Hepatocyte (in vitro differentiated cells): ENCODE results near the gene GDNF. TPM values are rescaled to one million over a fixed set of nuclear protein-coding genes. Genes with fewer than 3 reads are reported as not detected.
"Not testable (repeated sequence)": the region's sequence is repeated elsewhere in the genome, so short reads cannot be mapped to it uniquely, and the experiment has no call there.

ENCODE experiments used
- DNase-seq: peaks from one replicate; pipeline ENCODE4 v3.0.0-alpha.2; 2016; ENCODE audit warnings: low spot score
- H2AFZ ChIP-seq: fragments of 200-600 bp; sonication (generic); 2 replicates; pipeline ENCODE4 v1.6.0; 2016; ENCODE audit warnings: antibody characterized with exemption, mild to moderate bottlenecking
- H3K27ac ChIP-seq: fragments of 200-600 bp; sonication (generic); 2 replicates; pipeline ENCODE4 v1.5.1; 2016; ENCODE audit warnings: mild to moderate bottlenecking
- H3K27me3 ChIP-seq: fragments of 200-600 bp; sonication (generic); 2 replicates; pipeline ENCODE4 v1.6.1; 2016
- H3K36me3 ChIP-seq: fragments of 200-600 bp; sonication (generic); replicated peaks from 2 replicates; pipeline ENCODE4 v1.5.1; 2016; ENCODE audit warnings: low read depth; ENCODE audit not compliant: insufficient read depth
- H3K4me1 ChIP-seq: fragments of 200-600 bp; sonication (generic); 2 replicates; pipeline ENCODE4 v1.5.1; 2016; ENCODE audit warnings: mild to moderate bottlenecking, moderate library complexity; ENCODE audit not compliant: insufficient read depth
- H3K4me2 ChIP-seq: fragments of 200-600 bp; sonication (generic); 2 replicates; pipeline ENCODE4 v1.6.0; 2016
- H3K4me3 ChIP-seq: fragments of 200-600 bp; sonication (generic); 2 replicates; pipeline ENCODE4 v1.5.1; 2016; ENCODE audit warnings: mild to moderate bottlenecking
- H3K79me2 ChIP-seq: fragments of 200-600 bp; sonication (generic); 2 replicates; pipeline ENCODE4 v1.6.0; 2017; ENCODE audit warnings: mild to moderate bottlenecking
- H3K9me2 ChIP-seq: fragments of 200-600 bp; sonication (generic); replicated peaks from 2 replicates; pipeline ENCODE4 v1.6.0; 2017; ENCODE audit warnings: mild to moderate bottlenecking; ENCODE audit not compliant: insufficient read depth
- H3K9me3 ChIP-seq: fragments of 200-600 bp; sonication (generic); 2 replicates; pipeline ENCODE4 v1.5.1; 2016; ENCODE audit warnings: low read depth, mild to moderate bottlenecking
- H4K20me1 ChIP-seq: fragments of 200-600 bp; sonication (generic); 2 replicates; pipeline ENCODE4 v1.6.0; 2016; ENCODE audit warnings: mild to moderate bottlenecking; ENCODE audit not compliant: insufficient read depth, poor library complexity, severe bottlenecking
- EZH2 ChIP-seq: fragments of 200-600 bp; sonication (generic); IDR thresholded peaks from 2 replicates; pipeline ENCODE4 v1.6.1; 2016; ENCODE audit warnings: antibody characterized with exemption, mild to moderate bottlenecking, borderline replicate concordance
- EZH2phosphoT487 ChIP-seq: fragments of 200-600 bp; sonication (generic); IDR thresholded peaks from one replicate; pipeline ENCODE4 v1.6.1; 2018; ENCODE audit warnings: antibody characterized with exemption, mild to moderate bottlenecking, low read depth, moderate library complexity; ENCODE audit not compliant: unreplicated experiment, severe bottlenecking
- WGBS: methylation state at CpG from one replicate; pipeline ENCODE4 v1.1.6; 2016; ENCODE audit warnings: low lambda C conversion rate; ENCODE audit errors: missing lambda C conversion rate; 5-methylcytosine and 5-hydroxymethylcytosine counted together
- polyA plus RNA-seq: library from polyadenylated mRNA; unstranded; fragments of >200 nt; fragmentation: Nextera tagmentation; extraction: Ambion mirVana; gene quantifications from 2 replicates; pipeline ENCODE4 v1.2.1, GENCODE V29; 2016
- total RNA-seq: library from RNA; depleted of rRNA; stranded (reverse); fragments of >200 nt; gene quantifications from 2 replicates; pipeline ENCODE4 v1.2.3, GENCODE V29; 2014
- TF ChIP-seq, protein P1 (sequence below): fragments of 200-600 bp; sonication (generic); IDR thresholded peaks from 2 replicates; pipeline ENCODE4 v1.5.1; 2016; ENCODE audit warnings: antibody characterized with exemption, mild to moderate bottlenecking; ENCODE audit not compliant: poor library complexity

Gene GDNF
- total and polyA plus RNA-seq, 2 experiments from 2014 or later, result 0.19 to 1.1 TPM

DNA sequence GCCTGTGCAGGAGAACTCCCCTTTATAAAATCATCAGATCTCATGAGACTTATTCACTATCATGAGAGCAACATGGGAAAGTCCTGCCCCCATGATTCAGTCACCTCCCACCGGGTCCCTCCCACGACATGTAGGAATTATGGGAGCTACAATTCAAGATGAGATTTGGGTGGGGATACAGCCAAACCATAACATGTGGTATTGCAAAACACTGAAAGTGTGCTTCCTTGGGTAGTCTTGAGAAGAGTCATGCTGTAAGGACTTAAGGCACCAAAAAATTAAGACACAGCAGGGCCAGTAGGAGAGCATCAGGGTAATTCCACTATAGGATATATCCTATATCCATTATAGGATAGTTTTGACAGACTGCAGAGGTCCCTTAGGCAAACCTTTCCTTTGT, 29.4 kb upstream of the GDNF start:
- H3K9me3 ChIP-seq, result no peaks in the 10 kb centered on the region
- 94% methylated on average over 2 of the region's 2 CpGs for WGBS
- H3K4me2 ChIP-seq, result no peak overlapping the region
- H3K79me2 ChIP-seq, result no peaks in the 10 kb centered on the region
- DNase-seq, result no peak
- no peaks in the 10 kb centered on the region for H3K4me1 ChIP-seq
- H3K4me3 ChIP-seq, result no peak overlapping the region
- H3K36me3 ChIP-seq, result no peaks in the 10 kb centered on the region
- no peaks in the 10 kb centered on the region for H3K27me3 ChIP-seq
- no peak overlapping the region for H3K27ac ChIP-seq
- no peaks in the 10 kb centered on the region for H4K20me1 ChIP-seq
- no peak for TF ChIP-seq EZH2phosphoT487
- TF ChIP-seq, protein P1, sequence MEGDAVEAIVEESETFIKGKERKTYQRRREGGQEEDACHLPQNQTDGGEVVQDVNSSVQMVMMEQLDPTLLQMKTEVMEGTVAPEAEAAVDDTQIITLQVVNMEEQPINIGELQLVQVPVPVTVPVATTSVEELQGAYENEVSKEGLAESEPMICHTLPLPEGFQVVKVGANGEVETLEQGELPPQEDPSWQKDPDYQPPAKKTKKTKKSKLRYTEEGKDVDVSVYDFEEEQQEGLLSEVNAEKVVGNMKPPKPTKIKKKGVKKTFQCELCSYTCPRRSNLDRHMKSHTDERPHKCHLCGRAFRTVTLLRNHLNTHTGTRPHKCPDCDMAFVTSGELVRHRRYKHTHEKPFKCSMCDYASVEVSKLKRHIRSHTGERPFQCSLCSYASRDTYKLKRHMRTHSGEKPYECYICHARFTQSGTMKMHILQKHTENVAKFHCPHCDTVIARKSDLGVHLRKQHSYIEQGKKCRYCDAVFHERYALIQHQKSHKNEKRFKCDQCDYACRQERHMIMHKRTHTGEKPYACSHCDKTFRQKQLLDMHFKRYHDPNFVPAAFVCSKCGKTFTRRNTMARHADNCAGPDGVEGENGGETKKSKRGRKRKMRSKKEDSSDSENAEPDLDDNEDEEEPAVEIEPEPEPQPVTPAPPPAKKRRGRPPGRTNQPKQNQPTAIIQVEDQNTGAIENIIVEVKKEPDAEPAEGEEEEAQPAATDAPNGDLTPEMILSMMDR, result no peak
- no peak overlapping the region for H2AFZ ChIP-seq
- H3K9me2 ChIP-seq, result no peaks in the 10 kb centered on the region

DNA sequence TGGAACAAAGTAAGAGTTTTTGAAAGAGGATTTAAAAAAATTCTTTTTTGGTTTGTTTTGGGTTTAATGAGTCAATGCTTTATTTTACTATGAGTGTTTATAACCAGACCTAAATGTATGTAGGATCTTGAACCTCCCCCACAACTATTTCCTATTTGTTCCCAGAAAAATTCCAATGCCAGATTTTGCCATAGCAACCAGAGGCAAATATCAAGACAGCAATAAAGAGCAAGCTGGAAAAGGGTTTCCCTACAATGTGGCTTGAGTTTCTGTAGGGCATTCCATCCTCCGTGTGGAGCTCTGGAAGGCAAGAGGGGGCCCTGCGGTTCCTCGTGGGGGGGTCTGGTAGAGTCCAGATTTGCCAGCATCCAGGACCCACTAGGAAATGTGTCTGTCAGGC, 27.8 kb upstream of the GDNF start:
- Histone ChIP-seq H4K20me1 (no peaks in the 10 kb centered on the region), H3K79me2 (no peaks in the 10 kb centered on the region), H2AFZ (no peak overlapping the region), H3K4me2 (no peak overlapping the region), H3K4me3 (no peak overlapping the region), H3K9me3 (no peaks in the 10 kb centered on the region), H3K4me1 (no peaks in the 10 kb centered on the region), H3K9me2 (no peaks in the 10 kb centered on the region), H3K36me3 (no peaks in the 10 kb centered on the region), H3K27ac (no peak overlapping the region), H3K27me3 (no peaks in the 10 kb centered on the region)
- WGBS, result 74% methylated on average over 3 of the region's 3 CpGs
- no peak for TF ChIP-seq EZH2phosphoT487
- TF ChIP-seq, protein P1, result no peak
- no peak for DNase-seq

DNA sequence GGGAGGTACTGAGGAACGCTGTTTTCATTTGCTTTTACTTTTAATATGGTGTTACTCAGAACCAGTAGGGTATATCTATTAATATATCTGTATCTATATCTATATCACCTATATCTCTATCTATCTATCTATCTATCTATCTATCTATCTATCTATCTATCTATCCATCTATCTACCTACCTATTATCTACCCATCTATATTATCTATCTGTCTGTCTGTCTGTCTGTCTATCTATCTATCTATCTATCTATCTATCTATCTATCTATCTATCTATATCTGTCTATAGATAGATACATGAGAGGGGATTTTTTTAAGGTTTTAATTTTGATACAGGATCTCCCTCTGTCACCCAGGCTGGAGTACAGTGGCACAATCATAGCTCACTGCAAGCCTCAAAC, 23.1 kb upstream of the GDNF start:
- not testable (repeated sequence) for H3K4me2 ChIP-seq, H3K4me3 ChIP-seq, H2AFZ ChIP-seq, H3K9me3 ChIP-seq, H3K27ac ChIP-seq, DNase-seq, H3K9me2 ChIP-seq, H3K79me2 ChIP-seq, H3K4me1 ChIP-seq, H4K20me1 ChIP-seq, H3K36me3 ChIP-seq, H3K27me3 ChIP-seq
- WGBS, result 89% methylated on average over 1 of the region's 1 CpG

DNA sequence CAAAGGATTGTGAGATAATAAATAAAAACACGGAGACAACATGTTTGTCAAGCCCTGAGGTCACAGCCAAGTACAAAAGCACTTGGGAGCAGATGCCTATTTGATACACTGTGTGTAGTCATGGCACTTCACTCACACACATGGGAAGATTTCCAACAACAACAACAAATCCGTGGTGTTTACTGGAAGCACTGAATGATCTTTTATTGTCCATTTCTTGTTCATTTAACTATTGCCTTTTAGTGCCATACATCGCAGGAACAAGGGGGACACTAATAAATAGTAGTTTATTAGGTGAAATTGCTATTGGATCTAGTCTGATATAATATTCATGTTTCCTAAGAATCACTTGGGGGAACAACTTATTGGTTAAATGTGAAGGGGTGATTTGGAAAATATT, 20.4 kb upstream of the GDNF start:
- TF ChIP-seq EZH2phosphoT487 (no peak), EZH2 (no peak)
- TF ChIP-seq, protein P1, result no peak
- H3K79me2 ChIP-seq, result no peaks in the 10 kb centered on the region
- H3K4me1 ChIP-seq, result no peaks in the 10 kb centered on the region
- H3K4me2 ChIP-seq, result no peak overlapping the region
- no peak overlapping the region for H3K27ac ChIP-seq
- DNase-seq, result no peak
- H3K9me2 ChIP-seq, result no peaks in the 10 kb centered on the region
- no peak overlapping the region for H3K4me3 ChIP-seq
- 68% methylated on average over 3 of the region's 3 CpGs for WGBS
- H4K20me1 ChIP-seq, result no peaks in the 10 kb centered on the region
- no peaks in the 10 kb centered on the region for H3K27me3 ChIP-seq
- H2AFZ ChIP-seq, result no peak overlapping the region
- H3K9me3 ChIP-seq, result no peaks in the 10 kb centered on the region
- no peaks in the 10 kb centered on the region for H3K36me3 ChIP-seq
